NCI-H146 treated with DMSO at 0.1 percent for 48 hours (cell line): ENCODE results near the gene XIRP2.
"Not testable (repeated sequence)": the region's sequence is repeated elsewhere in the genome, so short reads cannot be mapped to it uniquely, and the experiment has no call there.

Experiments
- DNase-seq: peaks from one replicate; lab custom pipeline; 2025; ENCODE audit not compliant: unreplicated experiment; lab: John Stamatoyannopoulos, UW

Gene XIRP2

GRCh38 chr2:167048829-167049228 lies 160.5 kb downstream of the XIRP2 start:
- no peak for DNase-seq

DNA sequence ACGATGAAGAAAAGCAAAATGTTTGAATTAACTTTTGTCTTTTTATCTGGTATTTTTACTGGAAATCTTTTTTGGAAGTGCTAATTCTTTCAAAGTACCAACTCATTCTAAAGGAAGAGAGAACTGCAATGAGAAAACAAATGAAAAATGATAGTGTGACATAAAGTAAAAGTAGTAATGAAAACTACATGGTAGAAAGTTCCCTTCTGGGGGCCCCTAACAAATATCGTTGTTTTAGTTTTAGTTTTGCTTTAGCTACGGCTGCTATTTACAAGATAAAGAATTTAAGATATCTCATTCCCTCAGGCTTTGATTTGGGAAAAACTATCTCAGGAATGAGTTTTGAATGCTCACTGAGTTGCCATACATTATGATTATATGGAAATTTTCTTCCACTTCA lies 161.4 kb downstream of the XIRP2 start:
- DNase-seq = no peak

GRCh38 chr2:167052825-167053224 lies 164.5 kb downstream of the XIRP2 start:
- DNase-seq = no peak

DNA sequence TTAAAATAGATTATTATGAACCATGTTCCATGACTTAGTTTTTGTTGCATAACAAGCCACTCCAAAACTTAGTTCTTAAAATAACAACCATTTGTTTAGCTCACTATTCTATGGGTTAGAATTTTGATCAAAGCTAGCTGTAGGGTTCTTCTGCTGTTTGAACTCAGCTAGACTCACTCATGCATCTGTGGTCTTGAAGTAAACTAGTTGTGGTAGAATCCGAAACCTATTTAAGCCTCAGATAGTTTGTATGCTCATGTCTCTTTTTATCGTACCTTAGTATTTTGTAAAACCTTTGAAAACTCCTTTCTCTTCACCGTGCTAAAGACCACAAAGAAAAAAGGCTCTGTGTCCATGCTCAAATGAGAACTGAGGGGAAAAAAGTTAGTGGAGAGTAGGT lies 166.6 kb downstream of the XIRP2 start:
- DNase-seq = no peak

- DNase-seq = no peak
These were observed 169.2 kb downstream of the XIRP2 start for GRCh38 chr2:167057446-167057845.

- no peak for DNase-seq
These were observed 170.9 kb downstream of the XIRP2 start for GRCh38 chr2:167059173-167059572.

DNA sequence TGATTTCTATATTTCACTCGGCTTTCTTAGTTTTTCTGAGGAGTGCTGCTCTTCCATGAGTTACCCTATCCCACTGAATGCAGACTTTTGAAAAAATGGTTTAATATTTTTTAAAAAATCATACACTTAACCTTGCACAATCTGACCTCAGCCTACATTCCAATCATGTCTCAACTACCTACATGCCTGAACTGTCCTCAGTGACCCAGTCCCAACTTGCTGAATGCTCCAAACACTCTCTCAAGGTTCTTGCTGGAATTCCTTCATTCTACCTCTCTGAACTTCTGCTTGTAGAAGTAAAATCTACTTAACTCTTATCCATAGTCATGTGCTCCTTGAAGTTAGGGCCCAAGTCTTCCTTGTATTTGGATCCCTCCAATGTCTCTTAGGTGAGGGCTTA lies 181.6 kb downstream of the XIRP2 start:
- no peak for DNase-seq

- not testable (repeated sequence) for DNase-seq
These were observed 187.4 kb downstream of the XIRP2 start for GRCh38 chr2:167075708-167076107.

DNA sequence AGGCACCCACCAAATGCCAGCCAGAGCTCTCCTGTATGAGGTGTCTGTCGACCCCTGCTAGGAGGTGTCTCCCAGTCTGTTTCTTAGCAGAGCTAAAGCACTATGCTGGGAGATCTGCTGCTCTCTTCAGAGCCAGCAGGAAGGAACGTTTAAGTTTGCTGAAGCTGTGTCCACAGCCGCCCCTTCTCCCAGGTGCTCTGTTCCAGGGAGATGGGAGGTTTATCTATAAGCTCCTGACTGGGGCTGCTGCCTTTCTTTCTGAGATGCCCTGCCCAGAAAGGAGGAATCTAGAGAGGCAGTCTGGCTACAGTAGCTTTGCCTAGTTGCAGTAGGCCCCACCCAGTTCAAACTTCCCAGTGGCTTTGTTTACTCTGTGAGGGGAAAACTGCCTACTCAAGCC lies 210.7 kb downstream of the XIRP2 start:
- DNase-seq = not testable (repeated sequence)

GRCh38 chr2:167100506-167100905 lies 212.2 kb downstream of the XIRP2 start:
- DNase-seq = no peak

DNA sequence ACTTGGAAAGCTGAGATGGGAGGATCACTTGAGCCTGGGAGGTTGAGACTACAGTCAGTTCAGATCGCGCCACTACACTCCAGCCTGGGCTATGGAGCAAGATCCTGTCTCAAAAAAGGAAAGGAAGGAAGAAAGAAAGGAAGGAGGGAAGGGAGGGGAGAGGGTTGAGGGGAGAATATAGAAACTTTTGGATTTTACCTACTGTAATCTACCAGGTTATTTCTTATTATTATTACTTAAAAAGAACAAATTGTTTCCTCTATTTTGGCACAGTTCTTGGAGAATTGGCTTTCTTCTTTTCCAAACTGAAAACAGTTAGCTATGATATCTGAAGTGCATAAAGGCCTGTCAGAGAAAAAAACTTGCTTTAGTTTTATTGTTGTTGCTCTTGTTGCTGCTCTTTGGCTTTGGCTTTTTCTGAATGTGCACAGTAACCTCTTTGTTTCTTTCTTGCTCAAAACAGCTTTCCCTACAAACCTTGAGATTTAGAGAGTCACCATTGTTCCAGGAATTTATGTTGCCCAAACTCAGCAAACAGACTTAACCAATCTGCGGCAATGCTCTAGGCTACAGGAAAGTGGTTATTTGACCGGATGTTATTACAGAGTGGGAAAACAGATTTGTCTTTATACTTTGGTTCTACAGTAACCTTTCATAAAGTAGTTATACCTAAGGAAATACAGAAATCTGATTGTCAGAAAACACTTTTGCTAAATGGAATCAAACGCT lies 214.9 kb downstream of the XIRP2 start:
- no peak for DNase-seq

DNA sequence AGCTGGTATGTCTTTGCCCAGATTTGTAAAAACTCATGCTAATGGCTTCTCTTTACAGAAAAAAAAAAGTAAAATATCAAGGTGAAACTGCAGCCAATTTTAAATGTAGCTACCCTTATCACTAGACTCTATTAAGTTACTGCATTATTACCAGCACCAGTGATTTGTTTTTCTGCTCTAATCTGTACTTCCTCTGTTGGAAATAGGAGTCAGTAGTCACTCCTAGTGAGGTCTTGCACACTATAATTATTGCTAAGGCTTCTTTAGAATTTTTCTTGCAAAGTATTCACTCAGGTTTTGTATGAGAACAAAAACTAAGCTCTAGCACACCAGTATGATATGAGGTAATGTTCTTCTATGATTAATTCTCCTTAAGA lies 215.5 kb downstream of the XIRP2 start:
- DNase-seq = no peak

DNA sequence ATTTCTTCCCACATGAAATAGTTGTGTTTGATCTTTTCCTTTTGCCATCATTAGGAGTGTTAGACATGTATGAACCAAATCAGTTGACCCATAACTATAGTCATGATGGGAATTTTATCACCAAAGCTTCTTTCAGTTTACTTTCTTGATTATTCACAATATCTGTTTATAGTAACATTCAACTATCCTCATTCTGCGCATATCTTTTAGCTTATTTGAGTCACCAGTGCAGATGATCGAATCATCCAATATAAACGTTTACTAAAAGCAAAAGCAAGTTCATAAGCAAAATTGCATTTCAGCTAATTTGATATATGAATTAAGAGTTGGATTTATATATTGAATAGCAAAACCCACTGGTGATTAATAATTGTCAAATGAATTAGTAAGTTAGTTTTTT lies 216.4 kb downstream of the XIRP2 start:
- no peak for DNase-seq

GRCh38 chr2:167109682-167110081 lies 221.4 kb downstream of the XIRP2 start:
- not testable (repeated sequence) for DNase-seq

DNA sequence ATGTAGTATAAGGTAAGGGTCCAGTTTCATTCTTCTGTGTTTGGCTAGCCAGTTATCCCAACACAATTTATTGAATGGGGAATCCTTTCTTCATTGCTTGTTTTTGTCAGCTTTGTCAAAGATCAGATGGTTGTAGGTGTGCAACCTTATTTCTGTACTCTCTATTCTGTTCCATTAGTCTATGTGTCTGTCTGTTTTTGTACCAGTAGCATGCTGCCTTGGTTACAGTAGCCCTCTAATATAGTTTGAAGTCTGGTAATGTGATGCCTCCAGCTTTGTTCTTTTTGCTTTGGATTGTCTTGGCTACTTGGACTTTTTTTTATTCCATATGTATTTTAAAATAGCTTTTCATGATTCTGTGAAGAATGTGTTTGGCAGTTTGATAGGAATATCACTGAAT lies 222.1 kb downstream of the XIRP2 start:
- DNase-seq = no peak

DNA sequence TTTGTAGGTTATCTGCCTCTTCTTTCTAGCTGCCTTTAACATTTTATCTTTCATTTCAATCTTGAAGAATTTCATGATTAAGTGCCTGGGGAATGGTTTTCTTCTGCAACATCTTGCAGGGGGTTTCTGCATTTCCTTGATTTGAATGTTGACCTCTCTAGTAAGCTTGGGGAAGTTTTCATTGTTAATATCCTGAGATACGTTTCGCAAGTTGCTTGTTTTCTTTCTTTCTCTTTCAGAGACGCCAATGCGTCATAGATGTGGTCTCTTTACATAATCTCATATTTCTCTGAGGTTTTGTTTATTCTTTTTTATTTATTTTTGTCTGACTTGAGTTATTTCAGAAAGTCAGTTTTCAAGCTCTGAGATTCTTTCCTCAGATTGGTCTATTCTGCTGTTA lies 225.7 kb downstream of the XIRP2 start:
- no peak for DNase-seq

GRCh38 chr2:167115541-167115940 lies 227.3 kb downstream of the XIRP2 start:
- no peak for DNase-seq

GRCh38 chr2:167122389-167122788 lies 234.1 kb downstream of the XIRP2 start:
- DNase-seq = no peak

- no peak for DNase-seq
These were observed 237.9 kb downstream of the XIRP2 start for GRCh38 chr2:167126165-167126564.

DNA sequence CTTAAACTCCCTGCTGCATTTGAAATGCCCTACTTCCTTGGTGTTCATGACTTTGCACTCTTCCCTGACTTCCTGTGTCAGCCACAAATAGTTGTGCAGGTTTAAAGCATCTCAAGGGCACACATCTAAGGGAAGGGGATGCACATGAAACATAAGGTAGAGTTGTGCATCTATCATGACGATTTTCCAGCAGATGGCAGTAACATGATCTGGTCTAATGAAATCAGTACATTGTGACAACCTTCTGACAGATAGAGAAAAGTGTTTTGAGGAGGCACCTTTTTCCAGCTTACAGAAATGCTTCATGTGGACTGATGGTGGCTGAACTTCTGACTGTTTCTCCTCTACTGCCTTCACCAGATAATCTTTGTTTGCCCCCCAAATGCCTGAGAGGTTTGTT lies 238.9 kb downstream of the XIRP2 start:
- no peak for DNase-seq

DNA sequence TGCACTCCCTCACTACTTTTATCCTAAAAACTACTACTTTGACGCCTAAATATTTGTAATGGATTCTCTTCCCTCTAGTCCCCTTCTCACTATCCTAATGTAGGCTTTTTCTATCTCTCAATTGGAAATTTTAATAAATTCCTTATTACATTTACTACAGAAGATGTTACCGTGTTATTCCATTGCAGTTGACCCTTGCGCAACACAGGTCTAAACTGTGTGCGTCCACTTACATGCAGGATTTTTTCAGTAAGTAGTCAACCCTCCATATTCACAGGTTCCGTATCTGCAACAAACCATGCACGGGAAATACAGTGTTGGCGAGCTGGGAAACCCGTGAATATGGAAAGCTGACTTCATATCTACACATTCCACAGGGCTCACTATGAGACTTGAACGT lies 239.8 kb downstream of the XIRP2 start:
- no peak for DNase-seq

GRCh38 chr2:167132066-167132465 lies 243.8 kb downstream of the XIRP2 start:
- DNase-seq = no peak

DNA sequence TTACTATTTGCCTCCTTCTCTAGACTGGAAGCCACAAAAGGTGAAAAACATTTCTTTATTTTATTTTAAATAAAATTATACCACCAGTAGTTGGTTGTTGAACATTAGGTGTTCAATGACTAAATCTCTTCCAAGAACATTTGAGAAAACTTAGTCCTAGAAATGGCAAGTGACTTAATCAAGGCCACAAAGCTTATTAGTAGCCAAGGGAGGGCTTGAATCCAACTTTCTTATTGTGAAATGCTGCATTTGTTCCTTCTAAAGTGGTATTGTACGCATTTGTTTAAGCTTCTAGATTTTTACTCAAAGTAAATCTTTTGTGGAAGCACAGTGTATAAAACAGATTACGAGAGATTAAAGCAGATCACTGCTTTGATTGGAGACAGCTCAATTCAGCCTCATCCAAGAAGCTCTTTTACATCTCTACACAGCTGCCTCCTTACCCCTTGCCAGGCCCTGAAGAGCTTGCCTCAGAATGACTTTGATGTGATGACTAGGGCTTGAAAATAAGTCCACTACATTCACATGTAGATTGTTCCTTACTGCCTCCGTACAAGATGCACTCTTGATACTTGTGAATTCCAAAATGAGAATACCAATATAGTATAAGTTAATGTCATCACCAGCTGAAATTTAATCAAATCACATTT lies 244.8 kb downstream of the XIRP2 start:
- no peak for DNase-seq
